Left lung (tissue), 10 donors: ENCODE results near the gene MRPL11. TPM values are rescaled to one million over a fixed set of nuclear protein-coding genes. Genes with fewer than 3 reads are reported as not detected.
"Not testable (repeated sequence)": the region's sequence is repeated elsewhere in the genome, so short reads cannot be mapped to it uniquely, and the experiment has no call there.

Experiments
- ATAC-seq: fragments of 200-7000 bp; cut with Tn5 transposase; one replicate; pipeline ENCODE4 v1.9.1; 2020; ENCODE audit warnings: moderate library complexity
- DNase-seq, 4 donors: peaks; one replicate each; pipeline ENCODE4 v3.0.0-alpha.2; 2013 to 2020
- H3K27ac ChIP-seq, 2 donors: fragments of 200-600 bp; sonication (generic) in 1 of 2; one replicate each; pipeline versions ENCODE4 v1.5.0 to v1.8.0; 2020 to 2021
- H3K27me3 ChIP-seq, 2 donors: fragments of 200-600 bp; sonication (generic) in 1 of 2; one replicate each; pipeline versions ENCODE4 v1.5.0 to v1.8.0; 2020 to 2021
- H3K36me3 ChIP-seq, 2 donors: fragments of 200-600 bp; sonication (generic) in 1 of 2; one replicate each; pipeline versions ENCODE4 v1.5.0 to v1.8.0; 2020 to 2021
- H3K4me1 ChIP-seq, 2 donors: fragments of 200-600 bp; one replicate each; pipeline ENCODE4 v1.8.0; 2021
- H3K4me3 ChIP-seq, 2 donors: fragments of 200-600 bp; sonication (generic) in 1 of 2; one replicate each; pipeline versions ENCODE4 v1.5.0 to v1.8.0; 2020 to 2021; ENCODE audit warnings: mild to moderate bottlenecking in 1 of 2
- H3K9me3 ChIP-seq, 2 donors: fragments of 200-600 bp; sonication (generic) in 1 of 2; one replicate each; pipeline versions ENCODE4 v1.5.0 to v1.8.0; 2020 to 2021
- CTCF ChIP-seq, 2 donors: fragments of 200-600 bp; sonication (generic) in 1 of 2; IDR thresholded peaks; one replicate each; pipeline versions ENCODE4 v1.5.0 to v1.8.0; 2021; ENCODE audit warnings: antibody characterized with exemption in 2 of 2
- intact Hi-C, 2 donors: fragments of 100-400 bp; cut with DNase I; formaldehyde crosslinking; loops; one replicate each; pipeline versions ENCODE4 v1.11.2 to v1.14.2; 2022
- polyA plus RNA-seq, 6 donors: library from polyadenylated mRNA; unstranded; fragments of 120-200 nt; gene quantifications; one replicate each; pipeline ENCODE4 v1.2.1, GENCODE V29; 2013; ENCODE audit not compliant: insufficient read length in 6 of 6
- total RNA-seq, 2 donors: library from RNA; stranded (reverse); fragmentation: NEBNext Ultra II Directional; extraction: Animal tissue kit (Norgen Biotek cat#: 25700); gene quantifications; one replicate each; pipeline ENCODE4 v1.2.1, GENCODE V29; 2021
- donor health status: DM: no; HTN: yes; CAD: no.
- donor health status: DM: no; HTN: no; CAD: no.

Gene MRPL11
- total and polyA plus RNA-seq, 8 donors = 29.6 to 73.5 (median 60.3) TPM

GRCh38 chr11:66447012-66447411 lies 8.4 kb upstream of the MRPL11 start:
- no peaks in the 10 kb centered on the region for H3K36me3 ChIP-seq

GRCh38 chr11:66443602-66444001 lies 5.0 kb upstream of the MRPL11 start:
- Histone ChIP-seq H3K9me3 (peaks cover 0 to 13% of the 10 kb centered on the region in 2 donors), H3K4me3 (no peak overlapping the region), H3K4me1 (peaks cover 0 to 17% of the 10 kb centered on the region in 2 donors), H3K27ac (peak overlapping the region in 1 of 2 donors; percentile 66), H3K27me3 (no peaks in the 10 kb centered on the region), H3K36me3 (no peaks in the 10 kb centered on the region)
- ATAC-seq (no peak), DNase-seq (no peak)
- intact Hi-C loops = no loop called here
- no peak for TF ChIP-seq CTCF (IDR thresholded peaks at IDR 0.05)

More at GRCh38 chr11:66447012-66447411, 8.4 kb upstream of the MRPL11 start:
- Histone ChIP-seq H3K4me3 (no peak overlapping the region), H3K27me3 (no peaks in the 10 kb centered on the region), H3K9me3 (peaks cover 0 to 13% of the 10 kb centered on the region in 2 donors), H3K27ac (no peak overlapping the region), H3K4me1 (peaks cover 0 to 17% of the 10 kb centered on the region in 2 donors)
- intact Hi-C loops = no loop called here
- DNase-seq = no peak
- ATAC-seq = no peak
- no peak for TF ChIP-seq CTCF (IDR thresholded peaks at IDR 0.05)

- intact Hi-C loops, ATAC-seq, H3K36me3 ChIP-seq, H3K27ac ChIP-seq, H3K27me3 ChIP-seq, H3K4me3 ChIP-seq: not testable (repeated sequence)
- DNase-seq = peak in 1 of 4 donors; percentile 71
- Histone ChIP-seq H3K4me1 (peaks cover 5 to 29% of the 10 kb centered on the region in 2 donors), H3K9me3 (peaks cover 0 to 13% of the 10 kb centered on the region in 2 donors)
These were observed 2.3 kb upstream of the MRPL11 start for GRCh38 chr11:66440940-66441282.

DNA sequence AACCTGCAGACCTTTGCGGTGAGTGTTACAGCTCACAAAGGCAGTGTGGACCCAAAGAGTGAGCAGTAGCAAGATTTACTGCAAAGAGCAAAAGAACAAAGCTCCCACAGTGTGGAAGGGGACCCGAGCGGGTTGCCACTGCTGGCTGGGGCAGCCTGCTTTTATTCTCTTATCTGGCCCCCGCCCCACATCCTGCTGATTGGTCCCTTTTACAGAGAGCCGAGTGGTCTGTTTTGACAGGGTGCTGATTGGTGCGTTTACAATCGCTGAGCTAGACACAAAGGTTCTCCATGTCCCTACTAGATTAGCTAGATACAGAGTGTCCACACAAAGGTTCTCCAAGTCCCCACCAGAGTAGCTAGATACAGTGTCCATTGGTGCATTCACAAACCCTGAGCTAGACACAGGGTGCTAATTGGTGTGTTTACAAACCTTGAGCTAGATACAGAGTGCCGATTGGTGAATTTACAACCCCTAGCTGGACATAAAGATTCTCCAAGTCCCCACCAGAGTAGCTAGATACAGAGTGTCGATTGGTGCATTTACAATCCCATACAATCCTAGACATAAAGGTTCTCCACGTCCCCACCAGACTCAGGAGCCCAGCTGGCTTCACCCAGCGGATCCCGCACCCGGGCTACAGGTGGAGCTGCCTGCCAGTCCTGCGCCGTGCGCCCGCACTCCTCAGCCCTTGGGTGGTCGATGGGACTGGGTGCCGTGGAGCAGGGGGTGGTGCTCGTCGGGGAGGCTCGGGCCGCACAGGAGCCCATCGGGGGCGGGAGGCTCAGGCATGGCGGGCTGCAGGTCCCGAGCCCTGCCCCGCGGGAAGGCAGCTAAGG lies 1.7 kb upstream of the MRPL11 start:
- H3K27ac ChIP-seq, H3K4me3 ChIP-seq, DNase-seq, ATAC-seq, H3K27me3 ChIP-seq, intact Hi-C loops: not testable (repeated sequence)
- H3K36me3 ChIP-seq = peaks cover 0 to 14% of the 10 kb centered on the region in 2 donors
- peaks cover 5 to 29% of the 10 kb centered on the region in 2 donors for H3K4me1 ChIP-seq
- peaks cover 0 to 13% of the 10 kb centered on the region in 2 donors for H3K9me3 ChIP-seq

- Histone ChIP-seq H3K4me3 (peak overlapping the region; percentile 91 to 93), H3K4me1 (peaks cover 5 to 12% of the 10 kb centered on the region in 2 donors), H3K36me3 (peaks cover 0 to 29% of the 10 kb centered on the region in 2 donors), H3K27me3 (no peaks in the 10 kb centered on the region), H3K27ac (peak overlapping the region in 1 of 2 donors; percentile 72), H3K9me3 (peaks cover 0 to 5% of the 10 kb centered on the region in 2 donors)
- ATAC-seq (no peak), DNase-seq (no peak)
- no peak for TF ChIP-seq CTCF (IDR thresholded peaks at IDR 0.05)
- intact Hi-C loops = no loop called here
These were observed 607 bp downstream of the MRPL11 start for GRCh38 chr11:66437979-66438503.

DNA sequence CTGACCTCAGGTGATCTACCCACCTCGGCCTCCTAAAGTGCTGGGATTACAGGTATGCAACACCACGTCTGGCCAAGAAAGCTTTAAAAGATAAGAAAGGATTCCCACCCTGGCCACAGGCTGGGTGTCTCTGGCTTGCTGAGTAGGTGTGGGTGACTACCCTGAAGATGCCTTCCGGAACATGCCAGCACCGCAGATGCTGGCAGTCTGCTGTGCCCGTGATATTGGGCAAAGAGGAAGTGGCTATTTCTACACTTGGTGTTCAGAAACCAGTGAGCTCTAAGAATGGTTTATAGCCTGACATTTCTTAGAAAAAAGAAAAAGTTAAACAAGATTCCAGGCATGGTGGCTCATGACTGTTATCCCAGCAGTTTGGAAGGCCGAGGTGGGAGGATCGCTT lies 6.1 kb downstream of the MRPL11 start:
- Histone ChIP-seq H3K4me3 (no peak overlapping the region), H3K9me3 (no peaks in the 10 kb centered on the region)
- TF ChIP-seq CTCF (IDR thresholded peaks at IDR 0.05) = no peak

DNA sequence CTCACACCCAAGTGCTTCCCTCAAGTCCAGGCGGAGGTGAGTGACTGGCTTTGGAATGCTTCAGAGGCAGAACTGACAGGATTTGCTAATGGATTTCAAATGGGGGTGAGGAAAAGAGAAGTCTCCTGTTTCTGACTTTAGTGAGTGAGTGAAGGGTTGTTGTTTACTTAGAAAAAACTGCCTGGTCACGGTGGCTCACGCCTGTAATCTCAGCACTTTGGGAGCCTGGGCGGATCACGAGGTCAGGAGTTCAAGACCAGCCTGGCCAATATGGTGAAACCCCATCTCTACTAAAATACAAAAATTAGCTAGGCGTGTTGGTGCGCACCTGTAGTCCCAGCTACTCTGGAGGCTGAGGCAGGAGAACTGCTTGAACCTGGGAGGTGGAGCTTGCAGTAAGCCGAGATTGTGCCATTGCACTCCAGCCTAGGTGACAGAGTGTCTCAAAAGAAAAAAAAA lies 6.7 kb downstream of the MRPL11 start:
- H3K4me3 ChIP-seq, ATAC-seq, H3K27me3 ChIP-seq, DNase-seq, H3K4me1 ChIP-seq, H3K27ac ChIP-seq, intact Hi-C loops, H3K9me3 ChIP-seq: not testable (repeated sequence)
- peaks cover 0 to 29% of the 10 kb centered on the region in 2 donors for H3K36me3 ChIP-seq

More for the DNA sequence above, 6.1 kb downstream of the MRPL11 start:
- no peaks in the 10 kb centered on the region for H3K27me3 ChIP-seq
- H3K36me3 ChIP-seq = peaks cover 0 to 29% of the 10 kb centered on the region in 2 donors
- intact Hi-C loops = no loop called here
- ATAC-seq = no peak
- peaks cover 0 to 4% of the 10 kb centered on the region in 2 donors for H3K4me1 ChIP-seq
- peak overlapping the region in 1 of 2 donors; percentile 14 for H3K27ac ChIP-seq
- DNase-seq = no peak

GRCh38 chr11:66431287-66431686 lies 7.4 kb downstream of the MRPL11 start:
- H3K27me3 ChIP-seq, ATAC-seq, H3K27ac ChIP-seq, H3K9me3 ChIP-seq, DNase-seq, H3K4me1 ChIP-seq, H3K4me3 ChIP-seq, intact Hi-C loops: not testable (repeated sequence)
- peaks cover 0 to 25% of the 10 kb centered on the region in 2 donors for H3K36me3 ChIP-seq
